Measurements from ENCODE around the gene REXO5.

GRCh38 chr16:20880867-20881502, 74.7 kb downstream of the REXO5 start:
- TF ChIP-seq GLIS3 (CRISPR knock-in tag; IDR thresholded peaks at IDR 0.05) (no peak), CREB5 (CRISPR knock-in tag; IDR thresholded peaks at IDR 0.05; ENCODE audit: low read depth) (no peak), ZFP3 (CRISPR knock-in tag; IDR thresholded peaks at IDR 0.05) (no peak), ISL1 (CRISPR knock-in tag; IDR thresholded peaks at IDR 0.05) (no peak), ZFP30 (CRISPR knock-in tag; IDR thresholded peaks at IDR 0.05) (no peak), PATZ1 (CRISPR knock-in tag; IDR thresholded peaks at IDR 0.05; ENCODE audit: borderline replicate concordance) (no peak)

All from SK-N-SH treated with all-trans-retinoic acid at 6 μM for 48 hours (cell line).